Activated naive CD4-positive, alpha-beta T cell treated with anti-CD3 and anti-CD28 coated beads for 36 hours (primary cell): ENCODE data around the gene RILPL1. TPM values are rescaled to one million over a fixed set of nuclear protein-coding genes. Genes with fewer than 3 reads are reported as not detected.
"Not testable (repeated sequence)": the region's sequence is repeated elsewhere in the genome, so short reads cannot be mapped to it uniquely, and the experiment has no call there.

Experiments
- CTCF ChIA-PET: fragments of 350-600 bp; sonication (Branson Sonifier 250); formaldehyde crosslinking; loops from one replicate; lab custom pipeline; 2021; ENCODE audit warnings: antibody characterized with exemption; lab: Charles Lee
- DNase-seq: peaks from one replicate; pipeline ENCODE4 v3.0.0-alpha.2; 2020
- H3K27ac Mint-ChIP-seq: one replicate; pipeline ENCODE4 v1.8.0; 2021; ENCODE audit warnings: mild to moderate bottlenecking, mixed read lengths
- H3K27me3 Mint-ChIP-seq: one replicate; pipeline ENCODE4 v1.8.0; 2021; ENCODE audit warnings: low read depth, mixed read lengths
- H3K36me3 Mint-ChIP-seq: one replicate; pipeline ENCODE4 v1.8.0; 2021; ENCODE audit warnings: low read depth, mixed read lengths
- H3K4me1 Mint-ChIP-seq: one replicate; pipeline ENCODE4 v1.8.0; 2021; ENCODE audit warnings: low read depth, mixed read lengths
- H3K4me3 Mint-ChIP-seq: one replicate; pipeline ENCODE4 v1.8.0; 2021; ENCODE audit warnings: mild to moderate bottlenecking, moderate library complexity, mixed read lengths
- H3K9me3 Mint-ChIP-seq: one replicate; pipeline ENCODE4 v1.8.0; 2021; ENCODE audit warnings: mixed read lengths
- intact Hi-C: fragments of 100-400 bp; cut with micrococcal nuclease; formaldehyde crosslinking; loops from one replicate; pipeline ENCODE4 v1.15.1; 2023
- total RNA-seq, 2 experiments: library from RNA; stranded (reverse); gene quantifications; one replicate each; pipeline ENCODE4 v1.2.3, GENCODE V29; 2021

The RILPL1 gene
- total RNA-seq, 2 experiments from 2014 or later: 2.2 to 3.2 TPM

- H3K9me3 Mint-ChIP-seq: no peaks in the 10 kb centered on the region
- DNase-seq: no peak
- peaks cover 14% of the 10 kb centered on the region for H3K4me1 Mint-ChIP-seq
- no peaks in the 10 kb centered on the region for H3K27me3 Mint-ChIP-seq
- H3K27ac Mint-ChIP-seq: no peak overlapping the region
- no peaks in the 10 kb centered on the region for H3K36me3 Mint-ChIP-seq
- H3K4me3 Mint-ChIP-seq: no peak overlapping the region
- CTCF ChIA-PET: no interaction called here
- intact Hi-C loops: no loop called here
These were observed 44.8 kb downstream of the RILPL1 start for GRCh38 chr12:123488539-123489230.

GRCh38 chr12:123487428-123487827, 46.1 kb downstream of the RILPL1 start:
- H3K27me3 Mint-ChIP-seq: no peaks in the 10 kb centered on the region
- peaks cover 23% of the 10 kb centered on the region for H3K4me1 Mint-ChIP-seq
- H3K9me3 Mint-ChIP-seq: no peaks in the 10 kb centered on the region
- DNase-seq: no peak
- intact Hi-C loops: no loop called here
- H3K36me3 Mint-ChIP-seq: no peaks in the 10 kb centered on the region
- no peak overlapping the region for H3K4me3 Mint-ChIP-seq
- H3K27ac Mint-ChIP-seq: no peak overlapping the region
- CTCF ChIA-PET: no interaction called here

GRCh38 chr12:123485756-123486155, 47.8 kb downstream of the RILPL1 start:
- H3K27ac Mint-ChIP-seq: no peak overlapping the region
- intact Hi-C loops: no loop called here

GRCh38 chr12:123483602-123484248, 49.8 kb downstream of the RILPL1 start:
- Mint-ChIP-seq H3K4me3 (no peak overlapping the region), H3K27ac (no peak overlapping the region), H3K4me1 (peaks cover 37% of the 10 kb centered on the region), H3K36me3 (no peaks in the 10 kb centered on the region), H3K9me3 (no peaks in the 10 kb centered on the region), H3K27me3 (no peaks in the 10 kb centered on the region)
- DNase-seq: peak; percentile 39
- CTCF ChIA-PET: interaction anchor here (1.0 kb wide), 1 partner anchor 11 kb away, joined by 4 read pairs; no protein-coding TSS in a partner anchor
- intact Hi-C loops: no loop called here

More at GRCh38 chr12:123485756-123486155, 47.8 kb downstream of the RILPL1 start:
- Mint-ChIP-seq H3K9me3 (no peaks in the 10 kb centered on the region), H3K36me3 (no peaks in the 10 kb centered on the region), H3K27me3 (no peaks in the 10 kb centered on the region), H3K4me3 (no peak overlapping the region), H3K4me1 (peaks cover 25% of the 10 kb centered on the region)
- no peak for DNase-seq
- CTCF ChIA-PET: no interaction called here

- H3K4me1 Mint-ChIP-seq: peaks cover 37% of the 10 kb centered on the region
- H3K9me3 Mint-ChIP-seq: no peaks in the 10 kb centered on the region
- DNase-seq: no peak
- no peak overlapping the region for H3K27ac Mint-ChIP-seq
- H3K27me3 Mint-ChIP-seq: no peaks in the 10 kb centered on the region
- H3K36me3 Mint-ChIP-seq: no peaks in the 10 kb centered on the region
- intact Hi-C loops: no loop called here
- no peak overlapping the region for H3K4me3 Mint-ChIP-seq
- CTCF ChIA-PET: no interaction called here
These were observed 50.6 kb downstream of the RILPL1 start for GRCh38 chr12:123482876-123483275.

GRCh38 chr12:123481251-123481650, 52.3 kb downstream of the RILPL1 start:
- H3K4me1 Mint-ChIP-seq: peaks cover 46% of the 10 kb centered on the region
- H3K4me3 Mint-ChIP-seq, H3K9me3 Mint-ChIP-seq, H3K27ac Mint-ChIP-seq, H3K36me3 Mint-ChIP-seq, H3K27me3 Mint-ChIP-seq, CTCF ChIA-PET, DNase-seq, intact Hi-C loops: not testable (repeated sequence)

GRCh38 chr12:123479442-123480180, 53.9 kb downstream of the RILPL1 start:
- CTCF ChIA-PET: no interaction called here

GRCh38 chr12:123478762-123479161, 54.8 kb downstream of the RILPL1 start:
- Mint-ChIP-seq H3K9me3 (no peaks in the 10 kb centered on the region), H3K27me3 (no peaks in the 10 kb centered on the region), H3K27ac (no peak overlapping the region), H3K36me3 (peaks cover 6% of the 10 kb centered on the region), H3K4me1 (peaks cover 51% of the 10 kb centered on the region), H3K4me3 (no peak overlapping the region)
- intact Hi-C loops: no loop called here
- no peak for DNase-seq
- CTCF ChIA-PET: interaction anchor here (0.6 kb wide), 1 partner anchor 24 kb away, joined by 6 read pairs; no protein-coding TSS in a partner anchor

More at GRCh38 chr12:123479442-123480180, 53.9 kb downstream of the RILPL1 start:
- Mint-ChIP-seq H3K36me3 (peaks cover 6% of the 10 kb centered on the region), H3K4me1 (peaks cover 53% of the 10 kb centered on the region), H3K27me3 (no peaks in the 10 kb centered on the region), H3K9me3 (no peaks in the 10 kb centered on the region), H3K27ac (no peak overlapping the region), H3K4me3 (no peak overlapping the region)
- intact Hi-C loops: no loop called here
- no peak for DNase-seq

- no peak overlapping the region for H3K27ac Mint-ChIP-seq
- no peak for DNase-seq
- no peak overlapping the region for H3K4me3 Mint-ChIP-seq
- H3K9me3 Mint-ChIP-seq: no peaks in the 10 kb centered on the region
- intact Hi-C loops: no loop called here
- peaks cover 45% of the 10 kb centered on the region for H3K4me1 Mint-ChIP-seq
- CTCF ChIA-PET: no interaction called here
- peaks cover 6% of the 10 kb centered on the region for H3K36me3 Mint-ChIP-seq
- H3K27me3 Mint-ChIP-seq: no peaks in the 10 kb centered on the region
These were observed 55.5 kb downstream of the RILPL1 start for GRCh38 chr12:123478069-123478468.

- CTCF ChIA-PET: interaction anchor here (1.2 kb wide), 1 partner anchor 22 kb away, joined by 3 read pairs; no protein-coding TSS in a partner anchor
- Mint-ChIP-seq H3K4me3 (peak overlapping the region; percentile 13), H3K27ac (peak overlapping the region; percentile 79), H3K36me3 (peaks cover 8% of the 10 kb centered on the region), H3K27me3 (no peaks in the 10 kb centered on the region), H3K4me1 (peaks cover 36% of the 10 kb centered on the region), H3K9me3 (no peaks in the 10 kb centered on the region)
- DNase-seq: no peak
- intact Hi-C loops: loop anchor here (1.0 kb wide), 1 partner anchor 39 kb away; the partner anchor contains the start of gene RILPL2
These were observed 58.2 kb downstream of the RILPL1 start for GRCh38 chr12:123475246-123475703.

GRCh38 chr12:123474485-123475245, 58.9 kb downstream of the RILPL1 start:
- CTCF ChIA-PET: interaction anchor here (1.2 to 1.4 kb wide), 2 partner anchors 22 to 91 kb away, joined by 3 to 5 read pairs; partner anchors contain the start of gene KMT5A
- intact Hi-C loops: loop anchor here (1.0 kb wide), 1 partner anchor 38 kb away; the partner anchor contains the start of gene RILPL2
- Mint-ChIP-seq H3K4me1 (peaks cover 32% of the 10 kb centered on the region), H3K27me3 (no peaks in the 10 kb centered on the region), H3K27ac (peak overlapping the region; percentile 79), H3K4me3 (peak overlapping the region; percentile 13), H3K36me3 (peaks cover 8% of the 10 kb centered on the region), H3K9me3 (no peaks in the 10 kb centered on the region)
- peak; percentile 38 for DNase-seq
